Measurements from ENCODE around the gene CBLIF.
"Not testable (repeated sequence)": the region's sequence is repeated elsewhere in the genome, so short reads cannot be mapped to it uniquely, and the experiment has no call there.

Gene CBLIF

DNA sequence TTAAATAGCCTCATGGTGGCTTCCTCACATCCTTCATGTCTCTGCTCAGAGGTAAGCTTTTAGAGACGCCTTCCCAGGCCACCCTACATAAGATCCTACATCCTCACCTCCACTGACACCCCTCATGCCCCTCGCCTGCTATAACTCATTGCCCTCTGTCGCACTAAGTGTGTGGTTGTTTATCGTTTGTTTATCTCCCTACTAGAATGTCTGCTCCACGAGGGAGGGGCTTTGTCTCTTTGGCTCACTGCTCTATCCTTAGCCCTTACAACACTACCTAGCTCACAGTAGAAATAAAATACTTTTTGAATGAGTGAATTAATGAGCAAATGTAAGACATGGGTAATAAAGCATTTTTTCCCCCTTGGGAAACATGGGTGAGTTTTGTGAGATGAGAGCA lies 1.3 kb upstream of the CBLIF start:
- no peak for DNase-seq

DNA sequence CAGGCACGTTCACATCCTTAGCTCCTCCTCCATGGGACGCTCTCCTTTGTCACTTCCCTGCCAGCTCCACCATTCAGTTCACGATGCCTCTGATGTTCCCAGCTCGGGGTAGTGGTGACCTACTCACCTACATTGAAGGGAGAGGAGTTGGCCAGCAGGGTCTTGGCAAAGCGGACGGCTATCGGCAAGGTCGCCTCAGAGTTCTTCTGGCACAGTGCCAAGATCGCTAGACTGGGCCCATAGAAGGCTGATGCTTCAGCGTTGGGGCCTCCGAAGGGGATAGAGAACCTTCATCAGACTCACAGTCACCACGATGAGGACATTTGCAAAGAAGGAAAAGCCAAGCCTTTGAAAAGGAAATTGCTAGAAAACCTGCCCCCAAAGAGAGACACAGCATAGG lies 3.0 kb downstream of the CBLIF start:
- no peak for DNase-seq

DNA sequence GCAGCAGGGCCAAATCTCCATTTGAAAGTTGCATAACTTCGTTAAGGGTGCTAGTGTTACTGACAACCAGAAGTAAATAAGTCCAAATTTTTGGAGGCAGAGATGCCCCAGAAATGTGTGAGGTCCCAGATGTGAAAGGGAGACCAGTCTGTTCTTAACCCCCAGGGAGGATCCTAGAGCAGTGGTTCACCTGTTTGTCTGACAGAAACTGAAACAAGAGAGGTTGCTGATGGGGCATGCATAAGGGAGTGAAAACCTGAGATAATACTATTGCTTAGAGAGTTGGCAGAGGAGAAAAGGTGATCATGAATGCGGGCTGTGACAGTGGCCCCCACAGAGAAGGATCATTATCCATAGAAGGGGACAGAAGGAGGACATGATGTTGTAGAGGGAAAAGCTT lies 3.8 kb downstream of the CBLIF start:
- DNase-seq: no peak

GRCh38 chr11:59839615-59840014 lies 5.7 kb downstream of the CBLIF start:
- no peak for DNase-seq

GRCh38 chr11:59833602-59834001 lies 11.7 kb downstream of the CBLIF start:
- DNase-seq: no peak

DNA sequence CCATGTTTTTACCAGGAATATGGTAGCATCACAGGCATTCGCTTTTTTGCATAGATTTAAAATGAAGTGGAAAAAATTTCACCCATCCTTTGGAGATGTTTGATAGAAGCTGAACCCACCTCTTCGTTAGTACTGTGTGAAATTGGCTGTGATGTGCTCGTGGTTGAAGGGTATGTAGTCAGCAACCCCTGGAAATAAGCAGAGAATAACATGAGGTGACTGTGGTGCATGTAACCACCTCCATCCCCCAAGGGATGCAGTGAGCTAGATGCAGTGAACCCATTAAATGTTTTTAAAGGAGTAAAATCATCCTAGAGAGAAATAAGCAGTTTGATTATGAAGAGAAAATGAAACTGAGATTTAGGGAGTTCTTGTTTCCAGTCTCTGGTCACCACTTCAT lies 15.9 kb downstream of the CBLIF start:
- DNase-seq: no peak

GRCh38 chr11:59822989-59823566 lies 22.2 kb downstream of the CBLIF start:
- DNase-seq: peak; percentile 50

GRCh38 chr11:59818572-59818971 lies 26.7 kb downstream of the CBLIF start:
- no peak for DNase-seq

DNA sequence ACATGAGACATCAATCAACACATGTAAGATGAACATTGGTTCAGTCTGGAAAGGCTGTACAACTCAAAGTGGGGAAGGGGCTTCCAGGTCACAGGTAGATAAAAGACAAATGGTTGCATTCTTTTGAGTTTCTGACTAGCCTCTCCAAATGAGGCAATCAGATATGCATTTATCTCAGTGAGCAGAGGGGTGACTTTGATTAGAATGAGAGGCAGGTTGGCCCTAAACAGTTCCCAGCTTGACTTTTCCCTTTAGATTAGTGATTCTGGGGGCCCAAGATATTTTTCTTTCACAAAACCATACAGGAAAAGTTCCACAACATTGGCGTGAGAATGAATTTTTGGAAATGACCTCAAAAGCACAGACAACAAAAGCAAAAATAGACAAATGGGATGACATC lies 28.9 kb downstream of the CBLIF start:
- not testable (repeated sequence) for DNase-seq

- DNase-seq: no peak
Measured at GRCh38 chr11:59815754-59816153, 29.5 kb downstream of the CBLIF start.

DNA sequence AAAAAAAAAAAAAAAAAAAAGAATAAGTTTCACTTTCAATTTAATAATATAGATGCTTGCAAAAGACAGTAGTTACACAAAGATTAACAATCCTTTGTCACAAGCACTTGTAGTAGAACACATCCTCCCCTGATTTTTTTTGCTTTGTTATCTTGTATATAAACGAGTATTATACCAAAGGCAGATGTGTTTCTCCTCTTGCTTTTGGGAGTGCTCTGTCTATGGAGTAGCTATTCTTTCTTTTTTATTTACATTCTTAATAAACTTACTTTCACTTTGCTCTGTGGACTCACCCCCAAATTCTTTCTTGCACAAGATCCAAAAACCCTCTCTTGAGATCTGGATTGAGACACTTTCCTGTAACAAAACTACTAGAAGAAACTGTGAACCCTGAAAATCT lies 31.3 kb downstream of the CBLIF start:
- DNase-seq: no peak

GRCh38 chr11:59813364-59813763 lies 31.9 kb downstream of the CBLIF start:
- DNase-seq: no peak

DNA sequence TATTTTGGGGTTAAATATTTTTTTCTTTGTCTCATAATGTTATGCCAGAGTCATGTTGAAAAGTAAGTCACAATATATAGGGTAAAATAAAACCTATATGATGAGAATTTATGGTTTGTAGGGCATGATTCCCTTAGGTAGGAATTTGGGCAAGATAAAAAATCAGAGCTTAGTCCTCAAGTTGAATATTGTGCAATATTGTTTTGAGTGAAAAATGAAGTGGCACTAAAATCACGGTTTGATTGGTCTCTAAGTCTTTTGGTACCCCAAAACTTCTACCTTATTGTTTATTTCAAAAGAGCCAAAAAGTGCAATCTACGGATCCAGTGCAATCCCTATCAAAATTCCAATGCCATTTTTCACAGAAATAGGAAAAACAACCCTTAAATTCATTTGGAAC lies 33.1 kb downstream of the CBLIF start:
- DNase-seq: no peak

DNA sequence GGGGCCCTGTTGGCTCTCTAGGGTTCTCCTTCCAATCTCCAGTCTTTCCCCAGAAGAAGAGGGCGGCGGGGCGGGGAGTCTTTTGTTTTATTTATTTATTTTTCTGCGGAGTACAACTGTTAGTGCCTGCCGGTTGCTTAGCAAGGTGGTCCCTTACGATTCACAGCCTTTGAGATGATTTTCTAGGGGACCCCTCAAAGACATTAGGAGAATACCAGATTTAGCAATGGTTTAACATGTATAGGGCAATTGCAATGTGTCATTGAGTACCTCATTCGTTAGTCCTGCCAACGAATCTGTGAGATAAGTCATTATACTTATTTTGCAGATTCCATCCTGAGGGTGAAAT lies 34.4 kb downstream of the CBLIF start:
- DNase-seq: no peak

- peak; percentile 91 for DNase-seq
Measured at GRCh38 chr11:59810189-59810910, 34.9 kb downstream of the CBLIF start, which contains the start of gene MRPL16. Gene MRPL16, minus strand, starts transcription at chr11:59810778. Its CDS starts 120 bp downstream, at chr11:59810658.

DNA sequence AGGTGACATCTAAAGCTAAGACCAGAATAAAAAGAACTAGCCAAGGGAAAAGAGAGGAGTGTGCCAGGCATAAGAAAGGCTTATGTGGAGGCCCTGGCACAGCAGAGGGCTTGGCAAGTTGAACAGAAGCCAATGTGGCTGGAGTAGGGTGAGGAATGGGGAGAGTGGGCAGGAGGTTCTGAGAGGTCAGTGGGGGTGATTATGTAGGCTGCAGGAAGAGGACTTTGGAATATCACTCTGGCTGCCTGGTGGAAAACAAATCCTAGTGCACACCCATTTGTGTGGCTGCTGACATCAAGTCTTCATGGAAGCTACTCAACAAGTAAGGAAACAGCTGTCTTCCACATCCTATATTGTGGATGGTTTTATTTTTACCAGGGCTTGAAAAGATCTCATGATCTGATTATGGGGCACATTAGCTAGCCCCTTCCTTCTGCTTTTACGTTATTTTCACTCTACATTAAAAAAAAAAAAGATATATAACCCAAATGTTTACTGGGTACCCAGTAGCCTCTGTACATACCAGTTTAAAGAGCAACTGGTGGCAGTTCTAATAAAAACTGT lies 38.2 kb downstream of the CBLIF start:
- no peak for DNase-seq

DNA sequence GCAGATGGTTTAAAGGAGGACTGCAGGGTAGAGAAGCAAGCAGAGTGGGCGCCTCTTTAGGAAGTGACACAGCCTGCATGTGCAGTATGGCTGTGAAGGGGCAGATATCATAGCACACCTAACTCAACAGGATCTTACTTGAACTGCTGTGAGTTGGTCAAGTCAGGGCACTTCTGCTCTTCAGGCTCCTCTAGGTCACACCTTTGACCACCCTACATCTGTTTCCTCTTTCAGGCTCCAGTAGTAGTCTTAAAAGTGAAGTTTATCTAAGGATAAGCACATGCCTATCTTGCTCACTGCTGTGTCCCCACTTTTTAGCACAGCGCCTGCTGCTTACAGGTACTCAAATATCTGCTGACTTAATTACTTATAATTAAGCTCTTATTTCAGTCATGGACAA lies 41.2 kb downstream of the CBLIF start:
- no peak for DNase-seq

DNA sequence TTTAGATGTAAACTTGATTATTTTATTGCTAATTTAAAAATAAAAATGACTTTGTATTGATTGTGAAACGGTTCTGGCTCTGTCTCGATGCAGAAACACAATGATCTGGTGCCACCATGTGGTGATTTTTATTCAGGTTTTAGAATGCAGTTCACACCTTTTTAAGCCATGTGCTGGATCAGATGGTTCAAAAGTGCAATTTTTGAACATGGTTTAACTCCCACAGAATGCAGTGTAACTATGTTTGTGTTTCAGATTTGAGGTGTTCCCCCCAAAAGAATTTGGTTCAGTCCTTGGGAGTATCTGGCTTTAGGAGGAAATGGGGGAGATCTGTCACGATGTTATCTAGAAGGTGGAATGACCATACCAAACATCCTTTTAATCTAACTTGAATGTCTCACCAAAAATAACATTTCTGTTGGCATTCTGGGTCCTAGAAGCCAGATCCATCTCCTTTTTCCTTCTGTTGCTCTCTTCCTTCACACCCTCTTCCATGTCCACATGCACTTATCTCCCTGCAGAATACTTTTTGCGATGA lies 42.6 kb downstream of the CBLIF start:
- DNase-seq: peak; percentile 50

DNA sequence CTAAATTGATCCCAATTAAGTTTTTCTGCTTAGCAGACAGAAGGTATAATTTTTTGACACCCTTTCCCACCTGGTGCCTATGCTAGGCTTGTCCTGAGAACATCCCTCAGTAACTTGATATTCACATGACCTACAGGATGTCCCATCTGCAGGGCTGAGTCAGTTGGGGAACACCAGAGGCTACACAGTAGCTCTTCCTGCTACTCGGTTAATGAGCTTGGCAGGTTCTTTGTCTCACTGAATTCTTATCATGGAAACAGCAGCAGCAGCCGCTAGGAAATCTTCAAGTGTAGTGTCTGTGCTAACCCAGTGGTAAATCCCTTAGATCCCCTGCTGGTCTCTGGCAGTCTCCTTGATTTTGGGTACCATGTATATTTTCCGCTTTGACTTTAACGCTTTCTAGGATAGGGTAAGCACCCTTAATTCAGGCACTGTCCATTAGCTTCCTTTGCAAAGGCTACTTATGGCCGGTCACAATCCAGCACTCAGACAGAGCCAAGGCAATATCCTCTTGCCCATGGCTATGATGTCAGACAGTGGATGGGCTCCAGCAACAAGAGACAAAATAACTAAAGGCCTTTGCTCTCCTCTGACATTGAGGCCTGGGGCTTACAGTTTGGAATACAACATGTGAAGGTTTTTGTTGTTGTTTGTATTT lies 43.2 kb downstream of the CBLIF start:
- no peak for DNase-seq

DNA sequence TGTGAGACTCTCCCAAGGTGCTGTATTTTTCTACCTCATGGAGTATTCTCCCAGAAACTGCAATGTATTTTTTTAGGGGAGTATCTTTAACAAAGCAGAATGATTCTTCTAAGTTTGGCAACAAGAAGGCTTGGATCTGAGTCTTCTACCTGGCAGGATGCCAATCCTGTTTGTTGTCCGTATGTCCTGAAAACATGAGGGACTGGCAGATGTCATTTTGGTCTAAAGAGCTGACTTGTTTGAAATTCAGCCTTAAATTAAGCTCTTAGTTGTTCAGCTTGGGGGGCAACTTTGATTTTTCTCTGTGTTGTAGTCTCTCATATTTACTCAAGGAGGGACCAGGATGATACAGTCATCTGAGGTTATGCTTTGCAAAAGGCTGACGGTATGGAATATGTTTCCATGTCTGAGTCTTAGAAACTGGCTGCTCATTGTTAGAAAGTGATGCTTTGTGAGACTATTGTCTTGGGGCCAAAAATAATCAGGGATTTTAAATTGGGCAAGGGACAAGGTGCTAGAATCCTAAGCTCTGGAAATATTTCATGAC lies 44.1 kb downstream of the CBLIF start:
- DNase-seq: no peak

DNA sequence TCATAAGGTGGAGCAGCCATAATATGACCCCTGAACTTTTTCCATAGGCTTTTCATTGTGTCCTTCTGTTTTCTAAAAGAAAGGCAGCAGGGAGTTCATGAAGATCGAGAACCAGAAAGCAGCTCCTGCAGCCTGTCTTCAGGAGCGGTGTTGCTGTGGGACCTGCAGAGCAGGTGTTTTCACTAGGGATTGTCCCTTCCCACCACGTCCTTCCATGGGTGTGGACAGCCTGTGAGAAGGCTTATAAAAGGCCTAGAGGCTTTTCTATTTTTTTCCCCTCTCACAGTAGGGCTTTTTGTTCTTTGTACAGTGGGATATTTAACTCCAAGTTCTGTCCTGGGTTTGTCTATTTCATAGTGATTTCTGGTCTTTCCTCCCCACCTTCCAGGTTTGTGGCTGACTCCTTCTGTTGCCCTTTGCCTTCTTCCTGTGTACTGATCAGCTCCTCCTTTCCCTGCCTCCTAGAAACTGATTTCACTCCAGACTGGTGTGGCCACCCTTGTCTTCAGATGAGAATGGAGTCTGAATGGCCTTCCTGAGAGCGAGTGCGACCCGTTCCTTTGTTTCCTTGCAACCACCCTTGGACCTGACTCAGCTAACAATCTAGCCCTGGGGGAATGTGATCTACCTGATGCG lies 44.8 kb downstream of the CBLIF start:
- no peak for DNase-seq

GRCh38 chr11:59794417-59794816 lies 50.9 kb downstream of the CBLIF start:
- DNase-seq: no peak

GRCh38 chr11:59792507-59792906 lies 52.8 kb downstream of the CBLIF start:
- DNase-seq: no peak

Measured in NCI-H345 (cell line).